NCI-H128 (cell line): Measurements from ENCODE around the gene NR3C1.

Experiments used
- DNase-seq: peaks from one replicate; lab custom pipeline; 2025; ENCODE audit not compliant: unreplicated experiment; lab: John Stamatoyannopoulos, UW

NR3C1 gene

GRCh38 chr5:143403593-143404415, at the start of gene NR3C1:
Gene NR3C1, minus strand, starts transcription at chr5:143403686. Its CDS starts 2,847 bp downstream, at chr5:143400839.
- peak; percentile 11 for DNase-seq

DNA sequence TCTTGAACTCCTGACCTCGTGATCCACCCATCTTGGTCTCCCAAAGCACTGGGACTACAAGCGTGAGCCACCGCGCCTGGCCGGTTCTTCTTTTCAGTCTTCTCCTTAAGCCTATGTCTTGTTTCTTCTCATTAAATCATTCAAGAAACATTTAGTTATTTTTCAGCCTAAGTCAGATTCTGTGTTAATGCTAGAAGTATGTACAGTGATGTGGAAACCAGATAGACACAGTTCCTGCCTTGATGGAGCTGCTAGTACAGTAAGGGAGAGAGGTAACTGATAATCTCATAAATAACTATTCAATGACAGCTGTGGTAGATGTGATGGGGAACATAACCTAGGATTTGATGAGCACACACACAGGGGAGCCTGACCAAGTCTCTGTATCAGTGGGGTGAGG, 46.3 kb upstream of the NR3C1 start:
- no peak for DNase-seq

DNA sequence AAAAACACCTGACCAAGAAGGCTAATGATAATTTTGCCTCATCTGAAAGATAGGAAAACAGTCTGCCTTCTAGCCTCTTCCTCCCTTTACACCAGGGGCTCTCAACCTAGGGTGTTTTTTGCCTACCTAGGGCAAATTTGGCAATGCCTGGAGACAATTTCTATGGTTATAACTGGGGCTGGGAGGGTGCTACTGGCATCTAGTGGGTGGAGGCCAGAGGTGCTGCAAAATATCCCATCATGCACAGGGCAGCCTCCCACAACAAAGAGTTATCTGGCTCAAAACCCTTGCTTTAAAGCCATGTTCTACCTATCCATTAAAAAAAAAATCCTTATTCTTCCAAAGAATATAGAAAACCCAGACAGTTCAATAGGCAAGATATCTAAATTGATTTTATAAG, 45.0 kb upstream of the NR3C1 start:
- no peak for DNase-seq

GRCh38 chr5:143447983-143448382, 44.5 kb upstream of the NR3C1 start:
- no peak for DNase-seq

DNA sequence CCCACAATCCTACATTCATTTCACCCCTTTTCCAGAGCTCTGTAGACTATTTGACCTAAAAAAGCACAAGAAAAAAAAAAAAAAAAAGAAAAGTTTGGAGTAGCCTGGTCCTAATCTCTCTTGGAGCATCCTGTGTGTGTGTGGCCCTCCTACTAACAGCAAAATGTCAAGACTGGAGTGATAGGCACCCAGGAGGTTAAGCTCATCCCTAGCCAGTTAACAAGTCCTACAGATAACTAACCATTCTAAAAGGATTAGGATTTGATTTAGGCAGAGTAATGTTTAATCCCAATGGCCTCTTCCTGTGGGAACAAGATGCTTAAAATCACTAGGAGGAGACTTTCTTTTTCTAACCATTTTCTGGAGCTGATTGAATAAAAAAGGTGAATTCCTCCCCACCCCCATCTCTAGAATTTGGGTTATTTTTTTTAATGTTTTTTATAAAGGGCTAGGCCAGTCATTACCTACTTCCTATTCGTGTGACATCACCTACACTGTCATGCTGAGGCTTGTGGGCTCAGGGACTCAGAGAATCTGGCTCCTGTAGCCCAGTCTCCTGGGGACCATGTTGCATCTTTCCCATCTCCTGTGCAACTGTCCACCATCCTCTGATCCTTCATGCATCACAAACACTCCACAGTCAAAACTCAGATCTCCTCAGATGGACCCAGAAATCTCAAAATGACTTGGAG, 43.2 kb upstream of the NR3C1 start:
- DNase-seq = no peak

DNA sequence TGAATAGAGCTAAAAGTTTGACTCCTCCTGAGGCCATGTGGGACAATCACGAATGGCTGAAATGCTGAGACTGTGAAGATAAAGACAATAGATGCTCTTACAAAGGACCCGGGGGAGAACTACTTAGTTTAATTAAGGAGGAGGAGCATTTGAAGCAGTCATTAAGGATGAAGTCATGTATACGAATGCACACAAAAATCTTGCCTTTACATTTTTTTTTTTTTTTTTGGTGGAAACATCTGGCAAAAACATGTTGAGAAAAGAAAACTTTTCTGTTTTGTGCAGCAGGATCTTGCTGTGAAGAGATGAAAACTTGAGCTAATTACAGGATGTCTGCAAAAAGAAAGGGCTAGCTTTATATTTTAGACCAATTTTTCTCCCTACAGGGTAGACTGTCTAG, 42.3 kb upstream of the NR3C1 start:
- DNase-seq = no peak

DNA sequence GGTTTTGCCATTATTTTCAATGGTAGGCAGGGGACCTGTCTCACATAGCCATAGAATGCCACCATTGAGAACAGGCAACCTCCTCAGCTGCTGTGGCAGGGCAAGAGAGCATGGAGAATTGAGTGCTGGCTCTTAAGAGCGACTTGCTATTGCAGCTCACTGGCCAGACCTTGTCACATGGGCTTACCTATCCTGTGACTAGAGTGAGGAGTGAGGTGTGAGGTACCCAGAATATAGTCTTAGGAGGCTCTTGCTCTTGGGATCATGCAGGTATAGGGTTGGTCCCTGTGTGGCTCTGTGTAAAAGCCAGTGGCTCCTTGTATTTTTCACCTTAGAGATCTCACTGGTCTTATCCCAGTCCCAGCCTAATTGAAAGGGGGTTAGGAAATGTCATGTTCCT, 39.8 kb upstream of the NR3C1 start:
- no peak for DNase-seq

GRCh38 chr5:143442385-143442784, 38.9 kb upstream of the NR3C1 start:
- no peak for DNase-seq

DNA sequence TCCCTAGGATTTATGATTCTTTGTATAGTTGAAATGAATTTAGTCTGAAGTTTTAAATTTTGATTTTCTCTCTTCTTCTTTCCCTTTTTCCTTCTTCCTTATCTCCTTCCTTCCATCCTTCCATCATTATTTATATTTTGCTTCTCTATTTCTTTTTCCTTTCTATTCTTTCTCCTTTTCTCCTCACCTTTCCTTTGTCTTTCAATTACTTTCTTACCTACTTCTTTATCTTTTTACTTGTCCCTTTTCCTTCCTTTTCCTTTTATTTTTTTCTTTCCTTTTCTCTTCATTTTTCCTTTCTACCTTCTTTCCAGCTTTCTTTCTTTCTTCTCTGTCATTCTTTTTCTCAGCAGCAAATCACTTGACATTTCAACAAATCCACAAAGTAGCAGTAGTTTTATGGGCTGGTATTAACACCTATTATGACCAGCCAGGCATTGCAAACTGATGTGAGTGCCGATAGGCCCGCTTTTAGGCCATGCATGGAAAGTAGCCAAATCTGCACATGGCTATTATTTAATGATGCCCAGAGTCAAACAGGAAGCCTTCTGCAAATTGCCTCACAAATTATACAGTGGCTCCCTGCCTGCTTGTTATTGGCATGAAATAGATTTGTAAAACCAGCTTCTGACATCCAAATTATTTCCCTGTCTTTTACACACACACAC, 37.1 kb upstream of the NR3C1 start:
- DNase-seq = no peak

GRCh38 chr5:143437666-143438273, 34.3 kb upstream of the NR3C1 start:
- no peak for DNase-seq

GRCh38 chr5:143436871-143437270, 33.4 kb upstream of the NR3C1 start:
- DNase-seq = no peak

- no peak for DNase-seq
These were observed 31.7 kb upstream of the NR3C1 start for GRCh38 chr5:143435210-143435657.

- no peak for DNase-seq
These were observed 31.0 kb upstream of the NR3C1 start for GRCh38 chr5:143434261-143435209.

DNA sequence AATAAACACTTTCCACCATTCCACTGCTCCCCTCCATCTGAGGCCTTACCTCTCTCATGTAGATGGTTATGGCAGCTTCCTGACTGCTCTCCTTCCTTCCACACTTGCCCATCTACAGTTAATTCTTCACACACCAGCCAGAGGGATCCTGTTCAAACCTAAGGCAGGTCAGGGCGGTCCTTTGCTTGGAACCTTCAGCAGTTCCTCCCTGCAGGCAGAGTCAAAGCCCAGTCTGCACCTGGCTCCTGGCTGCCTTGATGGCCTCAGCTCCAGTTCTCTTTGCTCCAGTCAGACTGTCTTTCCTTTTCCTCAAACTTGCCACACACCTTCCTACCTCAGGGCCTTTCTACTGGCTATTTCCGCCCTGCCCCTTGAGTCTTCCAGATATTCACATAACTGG, 30.2 kb upstream of the NR3C1 start:
- DNase-seq = no peak

- DNase-seq = no peak
These were observed 29.3 kb upstream of the NR3C1 start for GRCh38 chr5:143432658-143433239.

DNA sequence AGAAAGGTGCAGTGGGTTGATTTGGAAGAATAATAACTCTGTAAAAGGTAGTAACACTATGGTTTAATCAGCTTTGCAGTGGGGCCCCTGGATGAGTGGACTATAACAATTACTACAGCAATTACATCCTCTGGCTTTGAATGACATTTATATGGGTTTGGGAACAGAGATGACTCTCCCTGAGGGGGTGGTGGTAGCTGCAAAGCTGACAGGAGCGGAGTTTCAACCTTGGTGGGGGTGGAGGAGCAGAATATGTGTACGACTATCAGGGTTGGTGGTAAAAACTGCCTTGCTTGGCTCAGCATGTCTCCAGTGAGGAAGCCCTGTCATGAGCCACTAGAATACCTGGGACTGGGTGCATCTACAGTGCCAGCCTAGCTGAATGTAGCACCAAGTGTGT, 28.3 kb upstream of the NR3C1 start:
- DNase-seq = no peak

DNA sequence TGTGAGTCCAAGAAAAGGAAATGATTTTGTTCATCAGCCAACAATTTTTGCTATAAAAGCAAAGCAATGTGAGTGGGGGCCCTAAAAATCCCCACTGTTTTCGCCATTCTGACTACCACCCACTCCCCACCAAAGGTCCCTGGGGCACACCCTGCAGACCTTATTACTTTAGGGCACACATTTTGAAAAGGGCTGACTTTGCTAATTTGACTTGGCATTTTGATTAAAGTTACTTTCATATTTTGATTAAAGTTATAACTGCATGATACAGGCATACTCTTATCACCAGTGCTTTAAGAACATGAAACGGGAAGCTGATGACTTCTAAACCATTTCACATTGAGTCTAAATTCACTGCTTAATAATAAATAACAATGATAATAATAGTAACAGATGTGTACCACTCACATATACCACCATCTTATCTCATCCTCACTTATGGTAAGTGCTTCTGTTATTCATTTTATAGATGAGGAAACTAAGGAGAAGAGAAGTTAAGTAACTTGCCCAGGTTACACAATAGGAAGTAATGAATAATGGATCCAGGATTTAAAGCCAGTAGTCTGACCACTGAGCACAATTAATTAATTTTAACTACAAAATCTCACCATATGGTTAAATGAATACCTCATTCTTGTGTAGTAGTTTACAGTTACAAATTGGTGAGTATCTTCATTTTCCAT, 25.4 kb upstream of the NR3C1 start:
- no peak for DNase-seq

DNA sequence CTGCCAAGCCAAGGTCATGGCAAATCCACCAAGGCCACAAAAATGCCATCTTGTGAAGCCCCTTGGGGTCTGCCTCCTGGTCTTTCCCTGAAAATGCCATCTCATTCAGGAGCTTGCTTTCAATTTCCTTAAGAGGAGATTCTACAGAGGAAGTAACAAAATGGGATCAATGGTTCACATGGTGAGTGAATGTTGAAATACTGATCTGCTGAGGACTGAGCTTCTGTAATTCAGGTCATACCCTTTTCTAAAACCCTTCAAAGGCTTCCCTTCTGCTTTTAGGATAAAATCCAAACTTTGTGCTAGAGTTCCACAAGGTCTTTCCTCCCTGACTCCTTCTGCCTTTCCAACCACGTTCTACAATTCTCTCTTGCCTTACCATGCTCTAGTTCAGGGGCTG, 24.7 kb upstream of the NR3C1 start:
- DNase-seq = no peak

- DNase-seq = no peak
These were observed 23.7 kb upstream of the NR3C1 start for GRCh38 chr5:143427122-143427735.
